ENCODE measurements around the gene FAAP24. TPM values are rescaled to one million over a fixed set of nuclear protein-coding genes. Genes with fewer than 3 reads are reported as not detected.
"Not testable (repeated sequence)": the region's sequence is repeated elsewhere in the genome, so short reads cannot be mapped to it uniquely, and the experiment has no call there.

FAAP24 gene
- total RNA-seq, 2 experiments from 2014 or later, result 12.1 to 12.8 TPM

DNA sequence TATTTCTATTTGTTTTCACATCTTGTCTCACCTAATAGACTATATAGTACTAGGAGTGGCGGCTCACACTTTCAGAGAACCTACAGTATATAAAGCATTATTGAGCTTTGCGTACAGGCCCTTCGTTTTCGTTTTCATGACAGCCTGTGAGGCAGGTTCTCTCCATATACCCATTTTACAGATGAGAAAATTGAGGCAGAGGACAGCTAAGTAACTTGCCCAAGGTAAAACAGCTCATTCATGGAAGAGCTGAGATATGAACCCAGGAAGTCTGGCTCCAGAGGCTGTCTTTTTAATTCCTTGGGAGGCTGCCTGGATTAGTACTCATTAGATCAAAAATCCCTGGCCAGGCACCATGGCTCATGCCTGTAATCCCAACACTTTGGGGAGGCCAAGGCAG lies 28.9 kb downstream of the FAAP24 start:
- Histone ChIP-seq H3K36me3 (ENCODE audit: insufficient read depth, low read length) (no peaks in the 10 kb centered on the region), H2AFZ (ENCODE audit: low read length) (no peak overlapping the region), H4K20me1 (ENCODE audit: insufficient read depth, low read length) (no peaks in the 10 kb centered on the region), H3K4me2 (ENCODE audit: low read length) (no peak overlapping the region), H3K9me2 (ENCODE audit: insufficient read depth, low read length) (no peaks in the 10 kb centered on the region), H3K9me3 (ENCODE audit: low read length) (no peaks in the 10 kb centered on the region), H3K79me2 (ENCODE audit: insufficient read depth, low read depth, low read length) (no peaks in the 10 kb centered on the region), H3K4me1 (ENCODE audit: insufficient read depth, low read length, poor library complexity, severe bottlenecking) (no peaks in the 10 kb centered on the region), H3K4me3 (ENCODE audit: low read depth, low read length, poor library complexity, severe bottlenecking) (no peak overlapping the region), H3K27ac (ENCODE audit: low read depth, low read length, poor library complexity, severe bottlenecking) (no peak overlapping the region)
- POLR2A ChIA-PET, result no interaction called here
- no peak for DNase-seq (ENCODE audit: low spot score)
- CTCF ChIA-PET (ENCODE audit: unreplicated experiment), result no interaction called here
- intact Hi-C loops (cut with micrococcal nuclease; ENCODE audit: unreplicated experiment), result no loop called here
- TF ChIP-seq EZH2phosphoT487 (IDR thresholded peaks at IDR 0.05; ENCODE audit: borderline replicate concordance, low read depth, low read length) (no peak), CTCF (conservative IDR thresholded peaks at IDR 0.05; ENCODE audit: low read length) (no peak)
- no TSS peak for BruUV-seq (replicated peaks)

- H4K20me1 ChIP-seq (ENCODE audit: insufficient read depth, low read length); CTCF ChIA-PET (ENCODE audit: unreplicated experiment); H3K36me3 ChIP-seq (ENCODE audit: insufficient read depth, low read length); H3K9me3 ChIP-seq (ENCODE audit: low read length); H3K79me2 ChIP-seq (ENCODE audit: insufficient read depth, low read depth, low read length); H3K4me3 ChIP-seq (ENCODE audit: low read depth, low read length, poor library complexity, severe bottlenecking); intact Hi-C loops (cut with micrococcal nuclease; ENCODE audit: unreplicated experiment); H3K27ac ChIP-seq (ENCODE audit: low read depth, low read length, poor library complexity, severe bottlenecking); H3K4me1 ChIP-seq (ENCODE audit: insufficient read depth, low read length, poor library complexity, severe bottlenecking); H3K4me2 ChIP-seq (ENCODE audit: low read length); H3K9me2 ChIP-seq (ENCODE audit: insufficient read depth, low read length); DNase-seq (ENCODE audit: low spot score); BruUV-seq (replicated peaks); H2AFZ ChIP-seq (ENCODE audit: low read length): not testable (repeated sequence)
- POLR2A ChIA-PET, result interaction anchor here (0.6 kb wide), 1 partner anchor 337 kb away, joined by 4 read pairs; no protein-coding TSS in a partner anchor
Measured at GRCh38 chr19:33002126-33002865, 30.3 kb downstream of the FAAP24 start.

DNA sequence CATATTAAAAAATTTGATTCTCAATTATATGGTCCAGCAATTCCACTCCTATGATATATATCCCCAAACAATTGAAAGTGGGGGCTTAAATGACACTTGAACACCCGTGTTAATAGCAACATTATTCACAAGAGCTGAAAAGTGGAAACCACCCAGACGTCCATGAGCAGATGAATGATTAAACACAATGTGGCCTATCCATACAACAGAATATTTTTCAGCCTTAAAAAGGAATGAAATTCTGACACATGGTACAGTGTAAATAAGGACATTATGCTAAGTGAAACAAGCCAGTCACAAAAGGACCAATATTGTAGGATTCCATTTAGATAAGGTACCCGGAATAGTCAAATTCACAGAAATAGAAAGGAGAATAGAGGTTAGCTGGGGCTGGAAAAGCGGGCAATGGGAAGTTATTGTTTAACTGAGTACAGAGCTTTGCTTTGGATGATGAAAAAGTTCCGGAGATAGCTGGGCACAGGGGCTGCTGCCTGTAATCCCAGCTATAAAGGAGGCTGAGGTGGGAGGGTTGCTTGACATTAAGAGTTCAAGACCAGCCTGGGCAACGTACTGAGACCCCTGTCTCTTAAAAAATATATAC lies 31.5 kb downstream of the FAAP24 start:
- H3K27ac ChIP-seq (ENCODE audit: low read depth, low read length, poor library complexity, severe bottlenecking); H4K20me1 ChIP-seq (ENCODE audit: insufficient read depth, low read length); DNase-seq (ENCODE audit: low spot score); H3K4me3 ChIP-seq (ENCODE audit: low read depth, low read length, poor library complexity, severe bottlenecking); H3K9me3 ChIP-seq (ENCODE audit: low read length); H3K79me2 ChIP-seq (ENCODE audit: insufficient read depth, low read depth, low read length); H3K36me3 ChIP-seq (ENCODE audit: insufficient read depth, low read length); CTCF ChIA-PET (ENCODE audit: unreplicated experiment); H2AFZ ChIP-seq (ENCODE audit: low read length); H3K4me1 ChIP-seq (ENCODE audit: insufficient read depth, low read length, poor library complexity, severe bottlenecking); intact Hi-C loops (cut with micrococcal nuclease; ENCODE audit: unreplicated experiment); POLR2A ChIA-PET; H3K4me2 ChIP-seq (ENCODE audit: low read length); H3K9me2 ChIP-seq (ENCODE audit: insufficient read depth, low read length); BruUV-seq (replicated peaks): not testable (repeated sequence)
